Astrocyte of the spinal cord (primary cell): ENCODE measurements around the gene C9orf50.

ENCODE experiments used
- DNase-seq: peaks from one replicate; pipeline ENCODE4 v3.0.0; 2011; ENCODE audit warnings: low read depth, low spot score
- H3K4me3 ChIP-seq: 2 replicates; pipeline ENCODE4 v1.5.1; 2011; ENCODE audit warnings: low read depth, mild to moderate bottlenecking, low read length, moderate library complexity
- CTCF ChIP-seq: IDR thresholded peaks from 2 replicates; pipeline ENCODE4 v1.5.1; 2012; ENCODE audit warnings: low read depth, mild to moderate bottlenecking, low read length, inconsistent platforms
- in situ Hi-C: cut with HindIII; loops from 2 replicates; pipeline ENCODE4 v1.10.0; 2017; ENCODE audit warnings: low sequenced_read_pairs

The C9orf50 gene

GRCh38 chr9:129570450-129571297 is 50.2 kb downstream of the C9orf50 start:
- DNase-seq: peak; percentile 87
- H3K4me3 ChIP-seq: no peak overlapping the region
- no peak for TF ChIP-seq CTCF
- in situ Hi-C loops: no loop called here

GRCh38 chr9:129569502-129570449 is 51.1 kb downstream of the C9orf50 start:
- DNase-seq: peak; percentile 60
- in situ Hi-C loops: no loop called here
- TF ChIP-seq CTCF: peak; percentile 46
- H3K4me3 ChIP-seq: no peak overlapping the region

GRCh38 chr9:129568560-129569501 is 52.1 kb downstream of the C9orf50 start:
- in situ Hi-C loops: no loop called here
- DNase-seq: peak; percentile 48
- no peak for TF ChIP-seq CTCF
- H3K4me3 ChIP-seq: peak overlapping the region; percentile 42

- in situ Hi-C loops: no loop called here
- no peak for TF ChIP-seq CTCF
- DNase-seq: peak; percentile 65
- H3K4me3 ChIP-seq: peak overlapping the region; percentile 42
Observed at GRCh38 chr9:129567842-129568559, 52.9 kb downstream of the C9orf50 start.

GRCh38 chr9:129567329-129567728 is 53.6 kb downstream of the C9orf50 start:
- no peak overlapping the region for H3K4me3 ChIP-seq
- in situ Hi-C loops: no loop called here
- TF ChIP-seq CTCF: no peak
- DNase-seq: no peak
